Measurements from ENCODE around the gene RABGAP1L.
"Not testable (repeated sequence)": the region's sequence is repeated elsewhere in the genome, so short reads cannot be mapped to it uniquely, and the experiment has no call there.

Gene RABGAP1L

DNA sequence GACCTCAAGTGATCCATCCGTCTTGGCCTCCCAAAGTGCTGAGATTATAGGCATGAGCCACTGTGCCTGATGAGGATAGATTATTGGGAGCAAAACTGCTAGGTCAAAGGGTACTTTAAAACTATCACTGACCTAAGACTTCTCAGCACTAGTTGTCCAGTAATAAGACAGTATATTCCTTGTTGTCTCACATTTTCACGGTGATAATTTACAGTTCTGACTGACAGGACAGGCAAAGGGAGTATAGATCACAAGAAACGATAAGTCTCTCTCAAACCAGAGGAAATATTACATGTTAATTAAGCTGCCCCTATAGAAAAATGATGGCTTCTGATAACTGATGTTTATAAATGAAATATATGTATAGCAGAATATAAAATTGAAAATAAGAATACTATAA is 860.2 kb downstream of the RABGAP1L start:
- FAIRE-seq: no peak

DNA sequence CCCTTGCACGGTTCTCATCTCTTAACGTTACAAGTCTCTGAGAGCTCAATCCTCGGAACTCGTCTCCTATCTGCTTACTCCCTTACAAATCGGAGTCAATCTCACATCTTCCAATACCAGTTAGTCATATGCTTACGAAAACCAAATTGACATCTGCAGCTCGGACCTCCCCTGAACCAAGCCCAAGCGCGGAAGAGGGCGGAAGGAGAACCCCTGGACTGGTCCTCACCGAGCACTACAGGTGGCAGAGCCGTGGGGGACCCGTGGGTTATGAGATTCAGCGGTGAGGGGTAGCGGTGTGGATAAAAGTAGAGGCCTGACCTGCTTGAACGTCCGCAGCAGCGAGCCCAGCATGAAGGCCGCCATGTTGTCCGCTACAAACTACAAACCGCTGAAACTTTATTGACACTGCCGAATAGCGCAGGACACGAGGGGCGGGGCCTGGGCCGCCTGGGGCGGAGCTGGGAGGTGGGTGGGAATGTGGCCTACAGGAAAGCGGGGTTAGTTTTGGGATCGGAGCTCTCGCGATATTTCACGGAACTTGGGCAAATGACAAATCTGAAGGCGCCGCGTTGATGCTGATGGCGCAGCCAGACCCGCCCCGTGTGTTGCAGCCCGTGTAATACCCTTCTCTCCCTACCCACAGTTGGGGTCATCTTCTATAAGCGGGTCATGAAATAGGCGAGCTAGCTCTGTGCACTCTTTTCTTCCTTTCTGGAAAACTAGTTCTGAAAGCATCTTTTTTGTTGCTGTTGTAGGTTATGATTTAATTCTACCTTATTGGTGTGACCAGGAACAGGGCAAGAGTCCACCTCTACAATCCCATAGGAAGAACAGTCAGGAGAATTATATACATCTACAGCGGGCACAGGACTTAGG is 864.0 kb downstream of the RABGAP1L start, which contains the start of gene MRPS14:
MRPS14 (minus strand) TSS at position 383 of the 879 bp plus-strand sequence; CDS start at position 366, 17 bp downstream.
- FAIRE-seq: peak; percentile 82

DNA sequence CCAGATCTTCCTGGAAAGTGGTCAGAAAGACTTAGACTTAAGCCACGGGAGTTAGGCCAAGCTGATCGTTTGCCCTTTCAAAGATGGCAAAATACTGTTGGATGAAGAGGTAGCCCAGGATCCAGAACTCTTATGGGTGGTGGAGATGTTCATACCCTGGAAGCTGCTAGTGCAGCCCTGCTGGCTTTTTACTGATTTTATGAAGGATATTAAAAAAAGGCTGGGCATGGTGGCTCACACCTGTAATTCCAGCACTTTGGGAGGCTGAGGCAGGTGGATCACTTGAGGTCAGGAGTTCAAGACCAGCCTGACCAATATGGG is 864.6 kb downstream of the RABGAP1L start:
- not testable (repeated sequence) for FAIRE-seq

DNA sequence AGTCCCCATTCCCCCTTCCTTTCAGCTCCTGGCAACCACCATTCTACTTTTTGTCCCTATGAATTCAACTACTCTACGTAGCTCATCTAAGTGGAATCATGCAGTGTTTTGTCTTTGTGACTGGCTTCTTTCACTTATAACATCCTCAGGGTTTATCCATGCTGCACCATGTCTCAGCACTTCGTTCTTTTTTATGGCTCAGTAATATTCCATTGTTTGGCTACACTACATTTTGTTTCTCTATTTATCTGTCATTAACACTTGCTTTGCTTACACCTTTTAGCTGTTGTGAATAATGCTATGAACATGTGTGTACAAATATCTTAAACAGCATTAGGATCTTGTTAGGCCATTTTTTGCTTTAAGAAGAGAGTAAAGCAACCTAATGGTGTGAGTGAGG is 865.5 kb downstream of the RABGAP1L start:
- no peak for FAIRE-seq

DNA sequence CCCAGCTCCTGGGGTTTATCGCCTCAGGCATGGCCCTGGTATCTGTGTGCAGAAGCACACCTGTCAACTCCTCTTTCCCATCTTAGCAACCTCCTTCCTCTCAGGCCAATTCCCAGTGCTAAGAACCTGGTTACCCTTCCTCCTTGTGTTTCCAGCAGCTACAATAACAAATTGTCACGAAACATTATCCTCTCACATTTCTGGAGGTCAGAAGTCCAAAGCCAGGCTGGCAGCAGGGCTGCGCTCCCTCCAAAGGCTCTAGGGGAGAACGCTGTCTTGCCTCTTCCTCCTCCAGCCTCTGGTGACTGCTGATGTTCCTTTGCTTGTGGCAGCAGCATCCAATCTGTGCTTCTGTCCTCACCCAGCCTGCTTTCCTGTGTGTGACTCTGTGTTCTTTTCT is 874.6 kb downstream of the RABGAP1L start:
- FAIRE-seq: no peak

DNA sequence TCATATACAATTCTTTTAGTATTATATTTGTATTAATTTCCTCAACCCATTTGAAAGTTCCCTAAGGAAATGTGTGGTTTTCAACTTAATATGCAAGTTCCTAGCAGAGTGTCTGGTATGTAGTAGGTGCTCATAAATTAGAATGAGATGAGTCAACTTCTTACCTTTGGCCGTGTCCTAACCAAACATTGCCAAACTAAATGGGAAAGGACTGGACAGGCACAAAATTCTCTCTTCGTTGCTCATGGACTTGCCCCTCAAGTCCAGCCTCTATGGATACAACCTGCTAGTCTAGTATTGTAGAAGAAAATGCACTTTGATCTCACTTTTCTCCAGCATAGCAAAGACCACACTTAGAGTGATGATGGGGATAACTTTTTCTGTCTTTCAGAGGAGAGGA is 875.5 kb downstream of the RABGAP1L start:
- no peak for FAIRE-seq

DNA sequence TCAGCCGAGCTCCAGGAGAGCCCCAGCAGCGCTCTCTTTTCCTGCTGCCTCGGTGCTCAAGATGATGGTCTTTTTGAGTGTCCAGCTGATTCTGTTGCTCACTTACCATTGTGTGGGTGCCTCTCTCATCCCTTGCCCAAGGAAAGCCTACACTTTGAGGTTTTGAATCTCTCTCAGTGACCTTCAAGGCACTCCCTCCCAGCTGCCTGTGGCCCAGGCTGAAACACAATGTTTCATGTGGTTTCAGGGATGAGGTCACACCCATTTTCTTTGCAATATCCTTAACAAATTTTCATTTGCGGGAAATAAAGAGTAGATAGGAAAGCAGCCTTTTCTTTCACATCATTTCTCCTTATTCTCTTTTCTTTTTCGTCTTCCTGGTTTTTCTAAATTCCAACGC is 876.5 kb downstream of the RABGAP1L start:
- no peak for FAIRE-seq

DNA sequence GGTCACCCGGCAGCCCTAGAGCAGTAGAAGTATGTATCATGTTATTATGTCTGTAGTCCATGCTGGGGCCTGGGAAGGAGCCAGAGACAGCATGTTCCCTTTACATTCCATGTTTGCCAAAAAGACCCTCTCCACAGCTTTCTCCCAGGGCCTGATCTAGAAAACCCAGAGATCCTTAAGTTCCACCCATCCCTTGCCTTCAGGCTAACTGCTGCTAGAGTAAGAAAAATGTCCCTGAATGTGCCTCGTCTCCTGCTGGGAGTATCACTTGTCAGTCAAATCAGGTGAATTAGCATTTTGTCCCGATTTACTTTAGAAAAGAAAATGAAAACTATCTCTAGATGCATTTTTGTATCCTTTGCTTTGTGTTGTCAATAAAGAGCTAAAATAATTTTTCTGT is 877.2 kb downstream of the RABGAP1L start:
- FAIRE-seq: no peak

DNA sequence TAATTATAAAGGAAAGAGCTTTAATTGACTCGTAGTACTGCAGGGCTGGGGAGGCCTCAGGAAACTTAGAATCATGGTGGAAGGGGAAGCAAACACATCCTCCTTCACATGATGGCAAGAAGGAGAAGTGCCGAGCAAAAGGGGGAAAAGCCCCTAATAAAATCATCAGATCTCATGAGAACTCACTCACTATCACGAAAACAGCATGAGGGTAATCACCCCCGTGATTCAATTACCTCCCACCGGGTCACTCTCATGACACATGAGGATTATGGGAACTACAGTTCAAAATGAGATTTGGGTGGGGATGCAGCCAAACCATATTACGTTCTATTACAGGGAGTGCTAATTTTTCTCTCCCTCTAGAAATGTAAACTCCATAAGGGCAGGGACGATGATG is 878.1 kb downstream of the RABGAP1L start:
- FAIRE-seq: no peak

DNA sequence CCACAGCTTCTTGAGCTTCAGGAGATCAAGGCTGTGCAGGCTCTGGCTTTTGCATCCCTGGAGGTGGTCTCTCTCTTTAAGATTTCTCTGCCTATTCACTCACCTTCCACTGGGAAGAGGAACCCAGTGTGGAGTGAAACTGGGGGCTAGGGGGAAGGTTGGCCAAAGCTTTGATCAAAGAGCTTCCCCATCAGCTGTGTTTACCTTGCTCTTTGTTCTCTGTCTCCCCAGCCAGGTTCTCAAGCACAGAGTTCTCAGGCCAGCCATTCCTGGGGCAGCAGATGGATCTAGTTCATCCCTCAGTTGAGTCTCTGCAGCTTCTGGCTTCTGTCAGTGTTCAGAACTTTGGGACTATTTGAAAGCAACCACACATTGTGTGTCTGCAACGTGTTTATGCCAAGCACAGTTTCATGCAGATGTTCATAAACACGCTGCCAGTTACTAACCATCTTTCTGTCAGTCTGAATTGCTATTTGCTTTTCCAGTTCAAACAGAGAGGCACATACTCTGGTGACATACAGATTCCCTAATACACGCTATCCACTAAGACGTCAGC is 881.1 kb downstream of the RABGAP1L start:
- FAIRE-seq: no peak

DNA sequence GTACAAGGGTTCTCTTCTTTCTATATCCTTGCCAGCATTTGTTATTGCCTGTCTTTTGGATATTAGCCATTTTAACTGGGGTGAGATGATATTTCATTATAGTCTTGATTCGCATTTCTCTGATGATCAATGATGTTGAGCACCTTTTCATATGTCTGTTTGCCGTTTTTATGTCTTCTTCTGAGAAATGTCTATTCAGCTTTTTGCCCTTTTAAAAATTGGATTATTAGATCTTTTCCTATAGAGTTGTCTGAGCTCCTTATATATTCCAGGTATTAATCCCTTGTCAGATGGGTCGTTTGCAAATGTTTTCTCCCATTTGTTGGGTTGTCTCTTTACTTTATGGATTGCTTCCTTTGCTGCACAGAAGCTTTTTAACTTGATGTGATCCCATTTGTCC is 883.3 kb downstream of the RABGAP1L start:
- FAIRE-seq: no peak

DNA sequence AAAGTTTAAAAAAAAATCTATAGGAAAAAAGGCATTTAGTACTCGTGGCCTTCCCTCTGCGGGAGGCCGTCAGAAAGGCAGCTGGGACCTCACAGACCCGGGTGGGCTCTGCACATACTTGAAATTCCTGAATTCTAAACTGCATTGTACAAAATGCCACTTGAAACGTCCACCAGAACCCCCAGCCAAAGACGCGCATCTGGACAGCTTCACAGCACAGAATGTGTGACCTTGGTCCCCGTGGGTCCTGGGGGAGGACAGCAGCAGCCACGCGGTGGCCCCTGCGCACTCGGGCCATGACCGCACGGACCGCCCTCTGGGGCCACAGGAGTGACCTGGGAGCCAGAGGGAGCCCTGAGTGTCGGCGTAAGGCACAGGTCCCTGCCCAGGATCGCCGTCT is 884.5 kb downstream of the RABGAP1L start:
- FAIRE-seq: no peak

DNA sequence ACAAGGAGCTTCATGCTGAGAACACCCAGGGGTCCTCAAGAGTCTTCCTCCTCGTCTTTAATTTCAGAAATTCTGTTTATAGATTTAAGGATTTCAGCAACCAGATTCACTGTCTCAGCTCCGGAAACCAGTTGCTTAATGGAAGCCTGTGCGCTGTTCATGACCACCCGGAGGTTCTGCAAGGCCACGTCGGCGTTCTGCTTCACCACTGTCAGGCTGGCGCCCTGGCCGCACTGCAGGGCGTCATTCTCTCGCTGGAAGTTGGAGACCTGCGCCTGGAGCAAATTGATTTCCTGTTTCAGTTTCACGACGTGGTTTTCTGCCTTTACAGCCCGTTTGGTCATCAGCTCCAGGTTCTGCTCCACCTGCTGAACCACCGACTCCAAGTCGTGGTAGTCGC is 885.3 kb downstream of the RABGAP1L start:
- not testable (repeated sequence) for FAIRE-seq

All from islet of Langerhans (tissue), 1 donor.